CD4-positive, alpha-beta T cell (primary cell): ENCODE data around the gene PRAC1. TPM values are rescaled to one million over a fixed set of nuclear protein-coding genes. Genes with fewer than 3 reads are reported as not detected.
"Not testable (repeated sequence)": the region's sequence is repeated elsewhere in the genome, so short reads cannot be mapped to it uniquely, and the experiment has no call there.

Source experiments
- ATAC-seq: fragments of 200-7000 bp; cut with Tn5 transposase; one replicate; pipeline ENCODE4 v1.10.0; 2022; ENCODE audit warnings: mild to moderate bottlenecking; ENCODE audit not compliant: poor library complexity
- CTCF ChIA-PET: fragments of 350-600 bp; sonication (Branson Sonifier 250); formaldehyde crosslinking; loops from one replicate; lab custom pipeline; 2021; ENCODE audit warnings: antibody characterized with exemption, inconsistent platforms; lab: Charles Lee
- POLR2A ChIA-PET: fragments of 350-600 bp; sonication (Branson Sonifier 250); formaldehyde crosslinking; loops from one replicate; lab custom pipeline; 2021; ENCODE audit warnings: antibody characterized with exemption, inconsistent platforms; lab: Charles Lee
- DNase-seq, 14 experiments: peaks; one replicate each; pipeline ENCODE4 v3.0.0-alpha.2; 2013 to 2020; ENCODE audit warnings: mixed read lengths in 2 of 14
- H3K27ac ChIP-seq, 2 donors: one replicate each; pipeline versions ENCODE4 v1.5.1 to v1.7.0; 2013; ENCODE audit warnings: low read length in 2 of 2, low read depth in 1 of 2, mild to moderate bottlenecking in 1 of 2
- H3K27me3 ChIP-seq, 2 experiments: 1 replicate in 1 of 2; 2 replicates in 1 of 2; pipeline versions ENCODE4 v1.6.1 to v1.7.0; 2013; ENCODE audit warnings: low read length in 2 of 2, control low read depth in 1 of 2, mild to moderate bottlenecking in 1 of 2, moderate library complexity in 1 of 2; ENCODE audit not compliant: insufficient read depth in 2 of 2, control insufficient read depth in 1 of 2
- H3K36me3 ChIP-seq: one replicate; pipeline ENCODE4 v1.6.1; 2013; ENCODE audit warnings: low read length, control low read depth; ENCODE audit not compliant: insufficient read depth
- H3K4me1 ChIP-seq: one replicate; pipeline ENCODE4 v1.6.1; 2013; ENCODE audit warnings: low read length, control low read depth; ENCODE audit not compliant: insufficient read depth
- H3K4me3 ChIP-seq: one replicate; pipeline ENCODE4 v1.5.1; 2013; ENCODE audit warnings: mild to moderate bottlenecking, low read length, moderate library complexity
- H3K9me3 ChIP-seq, 2 experiments: 1 replicate in 1 of 2; 2 replicates in 1 of 2; pipeline versions ENCODE4 v1.6.1 to v1.7.0; 2013; ENCODE audit warnings: low read length in 2 of 2, mild to moderate bottlenecking in 2 of 2, control low read depth in 1 of 2, moderate library complexity in 1 of 2; ENCODE audit not compliant: control insufficient read depth in 1 of 2, insufficient read depth in 1 of 2
- H3K27ac Mint-ChIP-seq: one replicate; pipeline ENCODE4 v1.8.0; 2020; ENCODE audit warnings: mixed read lengths
- H3K27me3 Mint-ChIP-seq: one replicate; pipeline ENCODE4 v1.8.0; 2021; ENCODE audit warnings: mixed read lengths
- H3K36me3 Mint-ChIP-seq: one replicate; pipeline ENCODE4 v1.8.0; 2021; ENCODE audit warnings: low read depth, mixed read lengths
- H3K4me1 Mint-ChIP-seq: one replicate; pipeline ENCODE4 v1.8.0; 2021; ENCODE audit warnings: low read depth, mixed read lengths
- H3K4me3 Mint-ChIP-seq: one replicate; pipeline ENCODE4 v1.8.0; 2020; ENCODE audit warnings: mild to moderate bottlenecking, mixed read lengths
- H3K9me3 Mint-ChIP-seq: one replicate; pipeline ENCODE4 v1.8.0; 2020; ENCODE audit warnings: mixed read lengths
- intact Hi-C, 2 experiments: fragments of 100-400 bp; cut with DNase I in 1 of 2; cut with micrococcal nuclease in 1 of 2; formaldehyde crosslinking; loops; one replicate each; pipeline versions ENCODE4 v1.15.1 to v1.9.0; 2023 to 2025; cut with DNase I, micrococcal nuclease
- total RNA-seq, 174 experiments: library from RNA in 2 of 174; stranded (reverse) in 2 of 174; gene quantifications; one replicate each; pipeline ENCODE4 v1.2.3 and lab custom pipeline; 2021 to 2026
- TF ChIP-seq, protein P1 (sequence below): fragments of 200-600 bp; IDR thresholded peaks from one replicate; pipeline ENCODE4 v1.8.0; 2022; ENCODE audit warnings: antibody characterized with exemption, mild to moderate bottlenecking

The PRAC1 gene
- total RNA-seq, 2 experiments from 2014 or later, result not detected

GRCh38 chr17:48717367-48718226 lies 4.7 kb downstream of the PRAC1 start:
- ATAC-seq, result no peak
- H3K4me1 ChIP-seq, result peaks cover 29% of the 10 kb centered on the region
- H3K27me3 Mint-ChIP-seq, result peaks cover 97% of the 10 kb centered on the region
- no peak for DNase-seq
- CTCF ChIA-PET, result interaction anchor here (0.5 to 1.6 kb wide), 3 partner anchors 14 to 1618 kb away, joined by 3 to 4 read pairs (median 3); no protein-coding TSS in a partner anchor
- H3K4me1 Mint-ChIP-seq, result peaks cover 28% of the 10 kb centered on the region
- peaks cover 0 to 32% of the 10 kb centered on the region in 2 experiments for H3K9me3 ChIP-seq
- no peak overlapping the region for H3K27ac ChIP-seq
- H3K4me3 ChIP-seq, result no peak overlapping the region
- H3K4me3 Mint-ChIP-seq, result peak overlapping the region; percentile 66
- TF ChIP-seq, protein P1, sequence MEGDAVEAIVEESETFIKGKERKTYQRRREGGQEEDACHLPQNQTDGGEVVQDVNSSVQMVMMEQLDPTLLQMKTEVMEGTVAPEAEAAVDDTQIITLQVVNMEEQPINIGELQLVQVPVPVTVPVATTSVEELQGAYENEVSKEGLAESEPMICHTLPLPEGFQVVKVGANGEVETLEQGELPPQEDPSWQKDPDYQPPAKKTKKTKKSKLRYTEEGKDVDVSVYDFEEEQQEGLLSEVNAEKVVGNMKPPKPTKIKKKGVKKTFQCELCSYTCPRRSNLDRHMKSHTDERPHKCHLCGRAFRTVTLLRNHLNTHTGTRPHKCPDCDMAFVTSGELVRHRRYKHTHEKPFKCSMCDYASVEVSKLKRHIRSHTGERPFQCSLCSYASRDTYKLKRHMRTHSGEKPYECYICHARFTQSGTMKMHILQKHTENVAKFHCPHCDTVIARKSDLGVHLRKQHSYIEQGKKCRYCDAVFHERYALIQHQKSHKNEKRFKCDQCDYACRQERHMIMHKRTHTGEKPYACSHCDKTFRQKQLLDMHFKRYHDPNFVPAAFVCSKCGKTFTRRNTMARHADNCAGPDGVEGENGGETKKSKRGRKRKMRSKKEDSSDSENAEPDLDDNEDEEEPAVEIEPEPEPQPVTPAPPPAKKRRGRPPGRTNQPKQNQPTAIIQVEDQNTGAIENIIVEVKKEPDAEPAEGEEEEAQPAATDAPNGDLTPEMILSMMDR, result no peak
- POLR2A ChIA-PET, result interaction anchor here (0.7 to 1.6 kb wide), 4 partner anchors 11 to 347 kb away, joined by 3 to 6 read pairs (median 4); partner anchors contain the start of gene HOXB13
- intact Hi-C loops, result loop anchor here in 1 of 2 experiments (2.0 kb wide), 1 partner anchor 31 kb away; no protein-coding TSS in a partner anchor
- H3K36me3 ChIP-seq, result no peaks in the 10 kb centered on the region
- H3K36me3 Mint-ChIP-seq, result no peaks in the 10 kb centered on the region
- no peaks in the 10 kb centered on the region for H3K9me3 Mint-ChIP-seq
- H3K27me3 ChIP-seq, result peaks cover 70 to 91% of the 10 kb centered on the region in 2 experiments
- H3K27ac Mint-ChIP-seq, result peak overlapping the region; percentile 13

GRCh38 chr17:48716549-48716948 lies 5.8 kb downstream of the PRAC1 start:
- H3K27ac ChIP-seq, ATAC-seq, H3K9me3 Mint-ChIP-seq, H3K4me3 ChIP-seq, intact Hi-C loops, DNase-seq, H3K36me3 Mint-ChIP-seq, H3K36me3 ChIP-seq, H3K27ac Mint-ChIP-seq, H3K4me3 Mint-ChIP-seq: not testable (repeated sequence)
- peaks cover 0 to 22% of the 10 kb centered on the region in 2 experiments for H3K9me3 ChIP-seq
- H3K4me1 Mint-ChIP-seq, result peaks cover 28% of the 10 kb centered on the region
- peaks cover 23% of the 10 kb centered on the region for H3K4me1 ChIP-seq
- peaks cover 63 to 86% of the 10 kb centered on the region in 2 experiments for H3K27me3 ChIP-seq
- POLR2A ChIA-PET, result interaction anchor here (0.6 to 1.6 kb wide), 2 partner anchors 21 to 38 kb away, joined by 3 to 4 read pairs; no protein-coding TSS in a partner anchor
- peaks cover 95% of the 10 kb centered on the region for H3K27me3 Mint-ChIP-seq
- CTCF ChIA-PET, result interaction anchor here (1.6 kb wide), 1 partner anchor 163 kb away, joined by 3 read pairs; no protein-coding TSS in a partner anchor

DNA sequence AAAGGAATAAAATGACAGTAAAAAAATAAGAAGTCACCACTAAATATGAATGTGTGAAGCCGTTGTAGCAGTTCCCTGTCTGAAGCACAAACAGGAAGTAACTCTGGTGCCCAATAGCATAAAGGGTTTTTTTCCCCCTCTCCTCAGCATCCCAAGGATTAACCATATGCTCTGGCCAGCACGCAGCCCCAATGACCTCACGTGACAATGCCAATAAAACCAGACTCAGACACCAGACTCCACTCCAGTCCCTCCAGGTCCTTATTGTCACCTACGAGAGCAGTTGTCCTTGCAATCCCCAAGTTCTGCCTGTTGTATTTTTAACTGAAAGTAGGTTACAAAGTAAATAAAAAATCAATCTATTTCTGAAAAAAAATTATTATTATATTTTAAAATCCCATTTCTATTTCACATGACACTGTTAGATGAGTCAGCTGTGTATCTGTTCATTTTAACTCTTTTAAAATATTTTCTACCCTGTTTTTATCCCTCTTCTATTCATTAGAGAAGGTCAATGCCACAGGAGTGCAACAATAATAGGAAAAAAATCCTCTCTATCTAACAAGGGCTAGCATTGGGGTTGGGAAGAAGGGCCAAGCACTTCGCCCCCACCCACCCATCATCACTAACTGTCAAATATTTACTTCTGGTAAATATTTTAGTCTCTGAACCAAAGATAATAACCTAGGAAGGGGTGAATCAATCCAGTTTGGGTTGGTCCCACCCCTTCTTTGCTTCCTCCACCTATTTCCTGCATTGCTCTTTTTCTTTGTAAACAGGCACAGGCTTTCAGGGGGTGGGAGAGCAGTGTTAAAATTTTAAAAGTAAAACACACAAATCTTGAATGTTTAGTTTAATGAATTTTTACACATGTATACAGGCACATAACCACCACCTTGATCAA lies 6.6 kb downstream of the PRAC1 start:
- POLR2A ChIA-PET, result no interaction called here
- Histone ChIP-seq H3K27ac (no peak overlapping the region), H3K4me3 (no peak overlapping the region), H3K36me3 (no peaks in the 10 kb centered on the region), H3K4me1 (peaks cover 23% of the 10 kb centered on the region), H3K9me3 (peaks cover 0 to 21% of the 10 kb centered on the region in 2 experiments), H3K27me3 (peaks cover 63 to 83% of the 10 kb centered on the region in 2 experiments)
- CTCF ChIA-PET, result interaction anchor here (1.4 to 1.6 kb wide), 2 partner anchors 8 to 163 kb away, joined by 3 read pairs; partner anchors contain the start of gene PRAC2
- DNase-seq (no peak), ATAC-seq (no peak)
- peaks cover 28% of the 10 kb centered on the region for H3K4me1 Mint-ChIP-seq
- intact Hi-C loops, result no loop called here
- peaks cover 94% of the 10 kb centered on the region for H3K27me3 Mint-ChIP-seq
- H3K27ac Mint-ChIP-seq, result no peak overlapping the region
- no peak overlapping the region for H3K4me3 Mint-ChIP-seq
- TF ChIP-seq, protein P1, result no peak
- H3K9me3 Mint-ChIP-seq, result no peaks in the 10 kb centered on the region
- no peaks in the 10 kb centered on the region for H3K36me3 Mint-ChIP-seq
